Glomerular visceral epithelial cell (primary cell): Measurements from ENCODE around the gene OR10V1.
"Not testable (repeated sequence)": the region's sequence is repeated elsewhere in the genome, so short reads cannot be mapped to it uniquely, and the experiment has no call there.

Experiments
- DNase-seq: peaks from one replicate; pipeline ENCODE4 v3.0.0-alpha.2; 2016; ENCODE audit errors: extremely low spot score

OR10V1 gene

DNA sequence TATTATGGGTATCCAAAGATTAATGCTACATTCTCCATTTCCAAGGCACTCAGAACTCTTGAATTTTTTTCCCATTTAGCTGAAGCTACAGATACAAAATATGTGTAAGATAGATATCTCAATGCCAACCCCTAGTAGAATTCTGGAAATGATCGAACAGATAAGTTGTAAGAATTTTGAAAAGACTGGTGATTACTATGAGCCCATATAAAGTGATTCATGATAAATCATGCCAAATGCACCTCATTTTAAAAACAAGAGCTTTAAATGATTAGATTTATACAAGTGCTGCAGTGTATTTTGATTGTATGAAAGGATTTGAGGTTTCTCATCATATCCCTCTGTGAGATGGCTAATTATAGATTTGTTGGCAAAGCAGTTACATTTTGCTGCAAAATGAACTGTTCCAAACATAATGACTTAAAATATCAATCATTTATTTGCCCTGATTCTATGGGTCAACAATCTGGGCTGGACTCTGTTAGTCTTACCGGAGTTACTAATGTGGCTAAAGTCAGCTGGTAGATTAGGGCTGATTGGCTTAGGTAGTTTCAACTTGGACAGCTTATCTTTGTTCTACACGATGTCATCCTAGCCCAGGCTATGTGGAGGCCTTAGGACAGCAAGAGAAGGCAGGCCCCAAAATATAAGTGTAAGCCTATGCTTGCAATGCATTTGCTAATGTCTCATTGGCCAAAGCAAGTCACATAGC, 3.4 kb downstream of the OR10V1 start:
- DNase-seq = no peak

GRCh38 chr11:59708537-59708936, 5.1 kb downstream of the OR10V1 start:
- DNase-seq = no peak

DNA sequence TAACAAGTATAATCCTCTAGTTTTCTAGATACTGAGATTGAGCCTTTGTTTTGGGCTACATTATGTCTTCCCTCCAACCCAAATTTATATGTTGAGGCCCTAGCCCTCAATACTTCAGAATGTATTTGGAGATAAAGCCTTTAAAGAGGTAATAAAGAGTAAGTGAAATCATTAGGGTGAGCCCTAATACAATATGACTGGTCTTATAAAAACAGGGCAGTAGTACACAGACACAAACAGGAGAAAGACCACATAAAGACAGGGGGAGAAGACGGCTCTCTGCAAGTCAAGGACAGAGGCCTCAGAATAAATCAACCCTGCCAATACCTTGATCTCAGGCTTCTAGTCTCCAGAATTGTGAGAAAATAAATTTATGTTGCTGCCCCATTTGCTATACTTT, 6.3 kb downstream of the OR10V1 start:
- DNase-seq = no peak

GRCh38 chr11:59706518-59707285, 6.9 kb downstream of the OR10V1 start:
- peak; percentile 92 for DNase-seq

DNA sequence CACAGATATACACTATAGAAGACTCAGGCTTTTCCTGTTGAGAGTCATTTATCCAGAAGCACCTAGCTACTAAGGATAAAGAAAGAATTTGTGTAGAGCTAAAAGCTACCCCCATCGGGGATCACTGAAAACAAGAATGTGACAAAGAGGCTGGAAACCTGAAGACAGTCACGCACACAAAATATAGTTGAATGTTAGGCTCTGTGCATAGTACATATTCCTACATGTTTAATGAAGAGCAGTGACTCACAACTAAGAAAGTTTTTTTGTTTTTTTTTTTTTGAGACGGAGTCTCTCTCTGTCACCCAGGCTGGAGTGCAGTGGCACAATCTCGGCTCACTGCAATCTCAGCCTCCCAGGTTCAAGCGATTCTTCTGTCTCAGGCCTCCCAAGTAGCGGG, 8.4 kb downstream of the OR10V1 start:
- DNase-seq = no peak

- DNase-seq = not testable (repeated sequence)
These were observed 10.1 kb downstream of the OR10V1 start for GRCh38 chr11:59703515-59703914.

GRCh38 chr11:59700157-59700556, 13.5 kb downstream of the OR10V1 start:
- DNase-seq = not testable (repeated sequence)

DNA sequence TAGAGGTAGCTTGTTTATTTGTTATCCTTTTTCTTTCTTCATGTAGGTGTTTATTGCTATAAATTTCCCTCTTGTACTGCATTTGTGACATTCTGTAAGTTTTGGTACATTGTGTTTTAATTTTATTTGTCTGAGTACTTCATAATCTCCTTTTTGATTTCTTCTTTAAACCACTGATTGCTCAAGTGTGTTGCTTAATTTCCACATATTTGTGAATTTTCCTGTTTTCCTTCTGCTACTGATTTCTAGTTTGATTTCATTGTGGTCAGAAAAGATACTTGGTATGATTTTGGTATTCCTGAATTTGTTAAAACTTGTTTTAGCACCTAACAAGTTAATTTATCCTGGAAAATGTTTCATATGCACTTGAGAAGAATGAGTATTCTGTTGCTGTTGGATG, 15.1 kb downstream of the OR10V1 start:
- no peak for DNase-seq

DNA sequence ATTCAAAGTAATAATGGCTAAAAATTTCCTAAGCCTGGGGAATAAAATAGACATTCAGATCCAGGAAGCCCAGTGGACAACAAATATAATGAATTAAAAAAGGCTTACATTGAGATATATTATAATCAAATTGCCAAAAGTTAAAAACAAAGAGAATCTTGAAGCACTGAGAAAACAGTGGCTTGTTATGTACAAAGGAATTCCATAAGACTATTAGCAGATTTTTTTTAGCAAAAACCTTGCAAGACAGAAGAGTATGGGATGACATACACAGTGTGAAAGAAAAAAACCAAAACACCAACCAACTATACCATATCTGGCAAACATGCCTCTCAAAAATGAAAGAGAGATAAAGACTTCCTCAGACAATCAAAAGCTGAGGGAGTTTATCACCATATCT, 20.7 kb downstream of the OR10V1 start:
- no peak for DNase-seq

GRCh38 chr11:59691156-59691555, 22.5 kb downstream of the OR10V1 start:
- no peak for DNase-seq

GRCh38 chr11:59689015-59689414, 24.6 kb downstream of the OR10V1 start:
- no peak for DNase-seq

DNA sequence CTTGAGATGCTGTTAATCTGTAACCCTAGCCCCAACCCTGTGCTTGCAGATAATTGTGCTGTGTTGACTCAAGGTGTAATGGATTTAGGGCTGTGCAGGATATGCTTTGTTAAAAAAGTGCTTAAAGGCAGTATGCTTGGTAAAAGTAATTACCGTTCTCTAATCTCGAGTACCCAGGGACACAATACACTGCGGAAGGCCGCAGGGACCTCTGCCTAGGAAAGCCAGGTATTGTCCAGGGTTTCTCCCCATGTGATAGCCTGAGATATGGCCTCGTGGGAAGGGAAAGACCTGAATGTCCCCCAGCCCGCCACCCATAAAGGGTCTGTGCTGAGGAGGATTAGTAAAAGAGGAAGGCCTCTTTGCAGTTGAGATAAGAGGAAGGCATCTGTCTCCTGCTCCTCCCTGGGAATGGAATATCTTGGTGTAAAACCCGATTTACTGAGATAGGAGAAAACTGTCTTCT, 32.4 kb downstream of the OR10V1 start:
- DNase-seq = not testable (repeated sequence)

GRCh38 chr11:59680287-59681154, 33.1 kb downstream of the OR10V1 start:
- peak; percentile 78 for DNase-seq

GRCh38 chr11:59679347-59679746, 34.3 kb downstream of the OR10V1 start:
- DNase-seq = no peak

GRCh38 chr11:59678813-59679165, 34.9 kb downstream of the OR10V1 start:
- DNase-seq = no peak

DNA sequence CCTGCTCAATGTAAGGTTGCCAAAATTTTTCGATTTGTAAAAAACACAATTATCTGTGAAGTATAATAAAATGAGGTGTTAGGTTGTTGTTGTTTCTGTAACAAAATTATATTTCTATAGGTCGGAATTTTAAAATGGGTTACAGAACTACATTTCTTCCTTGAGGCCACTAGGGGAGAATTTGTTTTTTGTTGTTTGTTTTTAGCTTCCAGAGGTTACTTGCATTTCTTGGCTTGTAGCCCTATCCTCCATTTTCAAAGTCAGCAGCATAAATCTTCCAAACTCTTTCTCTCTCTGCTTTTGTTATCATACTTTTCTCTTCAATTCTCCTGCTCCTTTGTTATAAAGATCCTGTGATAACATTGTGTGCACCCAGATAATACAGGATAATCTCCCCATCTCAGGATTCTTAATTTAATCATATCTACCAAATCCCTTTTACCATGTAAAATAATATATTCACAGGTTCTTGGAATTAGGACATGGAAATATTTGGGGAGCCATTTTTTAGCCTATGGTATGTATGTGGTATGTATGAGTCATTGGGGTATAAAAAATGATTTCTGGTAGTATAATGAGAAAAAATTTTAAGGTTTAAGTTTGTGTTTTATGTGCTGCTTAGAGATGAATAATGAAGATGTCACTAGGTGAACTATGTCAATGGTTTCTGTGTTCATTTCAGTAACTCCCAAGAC, 35.4 kb downstream of the OR10V1 start:
- DNase-seq = no peak

- DNase-seq = no peak
These were observed 37.4 kb downstream of the OR10V1 start for GRCh38 chr11:59676205-59676604.

DNA sequence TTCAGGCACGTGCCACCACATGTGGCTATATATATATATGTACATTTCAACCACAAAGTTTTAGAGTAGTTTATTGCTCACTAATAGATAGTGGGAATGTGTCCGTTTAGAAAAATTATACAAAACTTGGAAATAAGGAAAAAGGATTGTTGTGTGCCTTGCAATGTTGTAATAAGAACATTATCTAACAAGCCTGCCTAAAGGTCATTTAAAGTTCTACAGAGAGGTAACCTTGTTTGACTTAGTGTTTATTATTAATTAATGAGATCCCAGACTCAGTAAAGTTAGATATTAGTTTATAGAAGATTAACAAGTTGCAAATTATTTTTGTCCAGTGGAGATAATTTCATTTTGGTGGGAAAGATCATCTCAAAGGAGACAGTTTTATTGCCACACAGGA, 39.4 kb downstream of the OR10V1 start:
- DNase-seq = no peak

GRCh38 chr11:59673291-59673690, 40.4 kb downstream of the OR10V1 start:
- no peak for DNase-seq

DNA sequence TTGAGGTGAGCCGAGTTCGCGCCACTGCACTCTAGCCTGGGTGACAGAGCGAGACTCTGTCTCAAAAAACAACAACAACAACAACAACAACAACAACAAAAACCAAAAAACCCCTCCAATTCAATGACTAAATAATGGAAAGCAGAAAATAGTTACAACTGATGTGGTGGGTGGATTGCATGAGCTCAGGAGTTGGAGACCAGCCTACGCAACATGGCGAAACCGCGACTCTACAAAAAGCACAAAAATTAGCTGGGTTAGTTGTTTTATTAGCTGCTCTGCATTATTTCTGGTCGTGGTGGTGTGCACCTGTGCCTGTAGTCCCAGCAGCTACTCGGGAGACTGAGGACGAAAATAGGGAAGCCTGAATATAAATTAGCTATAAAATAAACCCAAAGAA, 42.2 kb downstream of the OR10V1 start:
- DNase-seq = no peak

DNA sequence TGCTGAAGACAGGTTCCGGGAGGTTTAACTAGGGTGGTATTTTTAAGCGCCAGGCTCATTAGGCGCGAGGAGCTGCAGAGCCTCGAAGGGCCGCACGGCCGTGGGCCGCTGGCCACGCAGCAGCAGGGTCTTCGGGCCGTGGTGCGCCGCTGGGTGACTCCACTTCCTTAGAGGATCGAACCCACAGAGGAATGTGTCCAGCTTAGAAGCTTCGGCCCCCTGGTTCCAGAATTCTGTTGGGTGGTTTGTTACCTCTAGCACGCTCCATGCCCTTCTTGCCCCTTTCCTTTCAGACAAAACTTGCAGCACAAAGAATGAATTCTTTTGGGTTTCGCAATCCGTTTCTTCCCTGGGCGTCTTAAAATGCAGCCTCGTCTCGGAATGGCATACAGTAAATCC, 44.0 kb downstream of the OR10V1 start:
- DNase-seq = no peak
